HEK293T (cell line): ENCODE measurements around the gene FHIT.

ENCODE experiments used
- ARNT ChIP-seq: fragments of 450-650 bp; IDR thresholded peaks from 2 replicates; pipeline ENCODE4 v1.6.1; 2017; ENCODE audit warnings: mild to moderate bottlenecking
- FOXK2 ChIP-seq: fragments of 450-650 bp; IDR thresholded peaks from 2 replicates; pipeline ENCODE4 v1.6.1; 2016; ENCODE audit warnings: mild to moderate bottlenecking
- FOXM1 ChIP-seq: fragments of 450-650 bp; IDR thresholded peaks from 2 replicates; pipeline ENCODE4 v1.6.1; 2017; ENCODE audit warnings: mild to moderate bottlenecking, borderline replicate concordance
- HDGF ChIP-seq: fragments of 450-650 bp; IDR thresholded peaks from 2 replicates; pipeline ENCODE4 v1.6.1; 2017; ENCODE audit warnings: antibody characterized with exemption, borderline replicate concordance
- NFRKB ChIP-seq: fragments of 450-650 bp; IDR thresholded peaks from 2 replicates; pipeline ENCODE4 v1.6.1; 2016; ENCODE audit warnings: mild to moderate bottlenecking, moderate library complexity
- PKNOX1 ChIP-seq: fragments of 450-650 bp; IDR thresholded peaks from 2 replicates; pipeline ENCODE4 v1.6.1; 2016
- SP1 ChIP-seq: fragments of 450-650 bp; IDR thresholded peaks from 2 replicates; pipeline ENCODE4 v1.6.1; 2017
- SUZ12 ChIP-seq: fragments of 450-650 bp; IDR thresholded peaks from 2 replicates; pipeline ENCODE4 v1.6.1; 2016; ENCODE audit warnings: mild to moderate bottlenecking
- TARDBP ChIP-seq: fragments of 450-650 bp; IDR thresholded peaks from 2 replicates; pipeline ENCODE4 v1.6.1; 2016
- ZNF384 ChIP-seq: fragments of 450-650 bp; IDR thresholded peaks from 2 replicates; pipeline ENCODE4 v1.6.1; 2016

GRCh38 chr3:61173676-61174075 is 77.6 kb downstream of the FHIT start:
- no peak for TF ChIP-seq FOXM1
- TF ChIP-seq SUZ12 = no peak
- no peak for TF ChIP-seq TARDBP
- no peak for TF ChIP-seq PKNOX1
- TF ChIP-seq ZNF384 = no peak
- TF ChIP-seq SP1 = no peak
- no peak for TF ChIP-seq NFRKB
- TF ChIP-seq ARNT = no peak
- TF ChIP-seq HDGF = no peak
- TF ChIP-seq FOXK2 = no peak
